SK-N-SH (cell line): ENCODE results near the gene BCAS3.

Source experiments
- ELF1 ChIP-seq: IDR thresholded peaks from 2 replicates; pipeline ENCODE4 v1.4.0; 2012
- EP300 ChIP-seq, 2 experiments: IDR thresholded peaks; 2 replicates each; pipeline versions ENCODE4 v1.4.0 to v1.6.1; 2012; ENCODE audit warnings: borderline replicate concordance in 1 of 2, low read depth in 1 of 2, low read length in 1 of 2
- FOXJ3 ChIP-seq: sonication (generic); formaldehyde crosslinking; IDR thresholded peaks from 2 replicates; pipeline ENCODE4 v1.5.1; 2020; ENCODE audit warnings: mild to moderate bottlenecking, missing genetic modification reagents
- PBX3 ChIP-seq: IDR thresholded peaks from 2 replicates; pipeline ENCODE4; 2012
- RAD21 ChIP-seq: IDR thresholded peaks from 2 replicates; pipeline ENCODE4 v1.6.1; 2012; ENCODE audit warnings: mild to moderate bottlenecking, low read length
- RCOR1 ChIP-seq: fragments of 150-350 bp; IDR thresholded peaks from 2 replicates; pipeline ENCODE4 v1.6.1; 2017; ENCODE audit warnings: antibody characterized with exemption, low read length
- RXRA ChIP-seq: IDR thresholded peaks from 2 replicates; pipeline ENCODE4 v1.4.0; 2012; ENCODE audit warnings: low read depth, mild to moderate bottlenecking, borderline replicate concordance
- SMC3 ChIP-seq: IDR thresholded peaks from 2 replicates; pipeline ENCODE4 v1.6.1; 2012; ENCODE audit warnings: low read depth, low read length, improper control_type of control experiment
- TAF1 ChIP-seq: IDR thresholded peaks from 2 replicates; pipeline ENCODE4 v1.6.1; 2012; ENCODE audit warnings: low read depth, mild to moderate bottlenecking, low read length, moderate library complexity, borderline replicate concordance
- YY1 ChIP-seq: IDR thresholded peaks from 2 replicates; pipeline ENCODE4 v1.4.0; 2012; ENCODE audit warnings: low read depth, mild to moderate bottlenecking
- TF ChIP-seq, protein P1 (sequence below): fragments of 200-600 bp; sonication (generic); IDR thresholded peaks from 2 replicates; pipeline ENCODE4 v1.6.1; 2017; ENCODE audit warnings: antibody characterized with exemption, mild to moderate bottlenecking, moderate library complexity

DNA sequence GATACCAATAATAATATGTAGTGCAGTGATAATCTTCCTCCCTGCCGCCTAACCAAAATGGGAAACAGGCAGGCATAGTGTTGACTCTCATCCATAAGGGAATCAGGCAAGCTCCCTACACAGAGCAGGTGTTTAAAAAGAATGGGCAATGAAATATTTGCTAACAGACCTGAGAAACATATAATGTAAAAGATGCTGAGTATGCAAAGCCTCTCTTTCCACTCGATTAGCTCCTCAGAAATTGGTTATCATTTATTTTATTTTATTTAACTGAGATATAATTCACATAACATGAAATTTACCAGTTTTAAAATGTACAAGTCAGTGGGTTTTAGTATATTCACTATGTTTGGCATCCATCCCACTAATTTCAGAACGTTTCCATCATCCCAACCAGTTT lies 404.3 kb downstream of the BCAS3 start:
- TF ChIP-seq RXRA = no peak
- no peak for TF ChIP-seq YY1
- TF ChIP-seq, protein P1, sequence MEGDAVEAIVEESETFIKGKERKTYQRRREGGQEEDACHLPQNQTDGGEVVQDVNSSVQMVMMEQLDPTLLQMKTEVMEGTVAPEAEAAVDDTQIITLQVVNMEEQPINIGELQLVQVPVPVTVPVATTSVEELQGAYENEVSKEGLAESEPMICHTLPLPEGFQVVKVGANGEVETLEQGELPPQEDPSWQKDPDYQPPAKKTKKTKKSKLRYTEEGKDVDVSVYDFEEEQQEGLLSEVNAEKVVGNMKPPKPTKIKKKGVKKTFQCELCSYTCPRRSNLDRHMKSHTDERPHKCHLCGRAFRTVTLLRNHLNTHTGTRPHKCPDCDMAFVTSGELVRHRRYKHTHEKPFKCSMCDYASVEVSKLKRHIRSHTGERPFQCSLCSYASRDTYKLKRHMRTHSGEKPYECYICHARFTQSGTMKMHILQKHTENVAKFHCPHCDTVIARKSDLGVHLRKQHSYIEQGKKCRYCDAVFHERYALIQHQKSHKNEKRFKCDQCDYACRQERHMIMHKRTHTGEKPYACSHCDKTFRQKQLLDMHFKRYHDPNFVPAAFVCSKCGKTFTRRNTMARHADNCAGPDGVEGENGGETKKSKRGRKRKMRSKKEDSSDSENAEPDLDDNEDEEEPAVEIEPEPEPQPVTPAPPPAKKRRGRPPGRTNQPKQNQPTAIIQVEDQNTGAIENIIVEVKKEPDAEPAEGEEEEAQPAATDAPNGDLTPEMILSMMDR = no peak
- no peak for TF ChIP-seq RAD21
- no peak for TF ChIP-seq RCOR1
- no peak for TF ChIP-seq PBX3
- no peak for TF ChIP-seq FOXJ3 (CRISPR knock-in tag)
- no peak for TF ChIP-seq TAF1
- no peak for TF ChIP-seq EP300 (IDR thresholded peaks at IDR 0.05; ENCODE audit: borderline replicate concordance in 1 of 2, low read depth in 1 of 2, low read length in 1 of 2)
- no peak for TF ChIP-seq SMC3
- TF ChIP-seq ELF1 = no peak
